Left ventricle myocardium inferior (tissue), 1 donor: ENCODE data around the gene LRRC1. TPM values are rescaled to one million over a fixed set of nuclear protein-coding genes. Genes with fewer than 3 reads are reported as not detected.

ENCODE experiments used
- DNase-seq: peaks from one replicate; pipeline ENCODE4 v3.0.0-alpha.2; 2020
- H3K27ac ChIP-seq: fragments of 200-600 bp; replicated peaks from 2 replicates; pipeline ENCODE4 v1.8.0; 2021
- H3K27me3 ChIP-seq: fragments of 200-600 bp; 2 replicates; pipeline ENCODE4 v1.8.0; 2021; ENCODE audit warnings: low read depth
- H3K36me3 ChIP-seq: fragments of 200-600 bp; 2 replicates; pipeline ENCODE4 v1.8.0; 2021
- H3K4me1 ChIP-seq: fragments of 200-600 bp; 2 replicates; pipeline ENCODE4 v1.8.0; 2021
- H3K4me3 ChIP-seq: fragments of 200-600 bp; 2 replicates; pipeline ENCODE4 v1.8.0; 2021; ENCODE audit warnings: mild to moderate bottlenecking, moderate library complexity
- H3K9me3 ChIP-seq: fragments of 200-600 bp; replicated peaks from 2 replicates; pipeline ENCODE4 v1.8.0; 2021
- CTCF ChIP-seq: fragments of 200-600 bp; IDR thresholded peaks from 2 replicates; pipeline ENCODE4 v1.8.0; 2021; ENCODE audit warnings: antibody characterized with exemption, mild to moderate bottlenecking, borderline replicate concordance
- intact Hi-C: fragments of 100-400 bp; cut with micrococcal nuclease; formaldehyde crosslinking; loops from one replicate; pipeline ENCODE4 v1.11.0; 2022
- total RNA-seq: library from RNA; stranded (reverse); fragmentation: NEBNext Ultra II Directional; extraction: Animal tissue kit (Norgen Biotek cat#: 25700); gene quantifications from one replicate; pipeline ENCODE4 v1.2.1, GENCODE V29; 2021
- donor health status: DM: no; HTN: yes; CAD: no; lungs with severe emphysema.

Gene LRRC1
- total RNA-seq, 1 donor from 2014 or later, result 2.7 TPM

DNA sequence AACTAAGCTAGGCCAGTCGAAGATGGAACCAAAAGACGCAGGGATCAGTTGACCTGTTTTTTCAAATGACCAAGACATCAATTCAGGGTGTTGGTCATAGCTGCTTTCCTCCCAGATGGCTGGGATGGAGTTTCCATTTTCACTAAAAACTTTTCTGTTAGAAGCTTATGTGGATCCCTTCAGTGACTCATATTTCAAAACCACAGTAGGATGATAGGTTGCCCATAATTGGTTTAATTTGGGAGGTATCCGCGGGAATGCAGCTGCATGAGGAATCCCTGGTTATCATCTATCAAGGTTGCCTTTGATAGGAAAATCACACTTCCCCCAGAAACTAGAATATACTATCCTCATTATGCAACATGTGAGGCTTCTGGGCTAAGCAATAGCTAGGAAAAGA is 165.5 kb downstream of the LRRC1 start:
- intact Hi-C loops, result no loop called here
- no peak for DNase-seq
- no peak for TF ChIP-seq CTCF
- H3K4me1 ChIP-seq, result peaks cover 10% of the 10 kb centered on the region
- peaks cover 4% of the 10 kb centered on the region for H3K27me3 ChIP-seq
- no peaks in the 10 kb centered on the region for H3K36me3 ChIP-seq
- no peak overlapping the region for H3K4me3 ChIP-seq
- no peaks in the 10 kb centered on the region for H3K9me3 ChIP-seq
- H3K27ac ChIP-seq, result no peak overlapping the region

DNA sequence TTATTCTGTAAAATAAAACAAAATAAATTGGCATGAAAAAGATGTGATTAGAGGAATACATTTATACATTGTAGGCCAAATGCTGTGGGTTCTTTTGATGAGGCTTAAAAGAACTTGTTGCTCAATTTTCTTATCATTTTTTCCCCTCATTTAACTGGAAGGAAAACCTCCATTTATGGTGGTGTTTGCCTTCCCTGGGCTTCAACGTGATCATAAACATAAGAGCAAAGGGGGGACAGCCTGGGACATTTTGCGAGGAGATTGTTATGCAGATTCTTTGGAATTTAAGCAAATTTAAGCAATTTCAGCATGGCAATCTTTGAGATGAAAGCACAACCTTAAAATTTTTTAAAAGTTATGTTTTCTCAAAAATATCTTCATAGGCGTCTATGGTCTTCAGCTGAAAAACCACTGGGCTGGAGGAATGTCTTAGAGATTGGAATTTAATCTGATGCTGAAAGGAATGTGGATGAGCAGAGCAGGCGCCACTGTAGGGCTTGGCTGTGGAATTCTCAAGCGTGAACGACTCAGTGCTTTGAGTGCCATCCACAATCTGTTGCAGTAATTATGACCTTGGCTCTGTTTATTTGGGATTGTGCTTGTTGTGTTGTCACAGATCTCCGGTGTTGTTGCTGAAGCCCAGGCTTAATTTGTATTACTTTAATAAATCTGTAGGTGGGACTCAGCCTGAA is 167.0 kb downstream of the LRRC1 start:
- Histone ChIP-seq H3K9me3 (no peaks in the 10 kb centered on the region), H3K27ac (no peak overlapping the region), H3K4me3 (no peak overlapping the region), H3K4me1 (peaks cover 10% of the 10 kb centered on the region), H3K36me3 (no peaks in the 10 kb centered on the region), H3K27me3 (peaks cover 4% of the 10 kb centered on the region)
- no peak for DNase-seq
- no peak for TF ChIP-seq CTCF
- intact Hi-C loops, result no loop called here

DNA sequence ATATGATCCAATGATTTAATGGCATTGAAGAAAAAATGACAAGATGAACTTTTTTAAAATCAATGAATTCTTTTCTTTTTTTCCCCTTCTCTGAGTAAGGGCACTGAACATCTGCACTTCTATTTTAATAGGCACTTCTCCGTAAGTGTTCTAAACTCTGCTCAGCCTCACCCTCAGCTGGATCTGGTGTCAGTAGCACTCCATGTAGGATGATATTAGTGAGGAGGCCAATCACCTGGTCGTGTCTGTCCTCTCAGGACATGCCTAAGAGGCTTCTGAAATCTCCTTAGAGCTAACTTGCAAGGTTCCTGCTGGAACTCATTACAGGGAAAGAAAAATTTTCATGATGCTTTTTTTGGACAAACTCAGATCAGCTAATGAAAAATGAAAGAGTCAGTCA is 167.8 kb downstream of the LRRC1 start:
- no peaks in the 10 kb centered on the region for H3K36me3 ChIP-seq
- intact Hi-C loops, result no loop called here
- H3K4me1 ChIP-seq, result peaks cover 10% of the 10 kb centered on the region
- DNase-seq, result no peak
- H3K27me3 ChIP-seq, result peaks cover 4% of the 10 kb centered on the region
- no peak for TF ChIP-seq CTCF
- no peak overlapping the region for H3K4me3 ChIP-seq
- H3K27ac ChIP-seq, result no peak overlapping the region
- H3K9me3 ChIP-seq, result no peaks in the 10 kb centered on the region

DNA sequence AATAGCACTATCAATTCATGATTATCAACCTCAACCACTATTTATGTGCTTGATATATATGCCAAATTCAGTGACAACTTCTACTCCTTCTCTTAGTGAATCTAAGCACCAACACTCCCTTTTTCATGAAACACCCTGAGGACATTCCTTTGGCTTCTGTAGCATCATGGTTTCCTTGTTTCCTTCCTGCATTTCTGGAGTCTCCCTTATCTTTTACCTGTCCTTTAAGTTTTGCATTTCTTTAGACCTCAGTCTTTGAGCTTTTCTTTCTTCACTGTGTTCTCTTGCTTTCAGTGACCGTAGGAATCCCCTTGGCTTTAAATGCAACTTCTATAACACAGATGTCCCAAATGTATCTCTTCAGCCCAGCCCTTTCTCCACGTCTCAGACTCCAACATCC is 172.6 kb downstream of the LRRC1 start:
- Histone ChIP-seq H3K9me3 (no peaks in the 10 kb centered on the region), H3K4me1 (peaks cover 3% of the 10 kb centered on the region), H3K27me3 (no peaks in the 10 kb centered on the region), H3K36me3 (no peaks in the 10 kb centered on the region), H3K27ac (no peak overlapping the region), H3K4me3 (no peak overlapping the region)
- intact Hi-C loops, result no loop called here
- DNase-seq, result no peak
- TF ChIP-seq CTCF, result no peak

Other genes with a start within 250 kb of the LRRC1 start
- 30.3 TPM for gene GCLC, start 249.9 kb upstream of the LRRC1 start, total RNA-seq
- gene KLHL31, start 129.2 kb upstream of the LRRC1 start, total RNA-seq, result 299 TPM